Measurements from ENCODE around the gene RNLS.
"Not testable (repeated sequence)": the region's sequence is repeated elsewhere in the genome, so short reads cannot be mapped to it uniquely, and the experiment has no call there.

The RNLS gene

GRCh38 chr10:88523739-88524400 lies 59.2 kb downstream of the RNLS start:
- DNase-seq (ENCODE audit: low read depth): no peak

- DNase-seq (ENCODE audit: low read depth): no peak
These were observed 60.4 kb downstream of the RNLS start for GRCh38 chr10:88522715-88523114.

- DNase-seq (ENCODE audit: low read depth): no peak
These were observed 61.3 kb downstream of the RNLS start for GRCh38 chr10:88521791-88522190.

GRCh38 chr10:88515235-88515634 lies 67.9 kb downstream of the RNLS start:
- DNase-seq (ENCODE audit: low read depth): no peak

- no peak for DNase-seq (ENCODE audit: low read depth)
These were observed 70.5 kb downstream of the RNLS start for GRCh38 chr10:88512599-88512998.

GRCh38 chr10:88508796-88509195 lies 74.3 kb downstream of the RNLS start:
- no peak for DNase-seq (ENCODE audit: low read depth)

- no peak for DNase-seq (ENCODE audit: low read depth)
These were observed 75.2 kb downstream of the RNLS start for GRCh38 chr10:88507826-88508453.

- no peak for DNase-seq (ENCODE audit: low read depth)
These were observed 75.7 kb downstream of the RNLS start for GRCh38 chr10:88507404-88507803.

- no peak for DNase-seq (ENCODE audit: low read depth)
These were observed 77.4 kb downstream of the RNLS start for GRCh38 chr10:88505680-88506215.

GRCh38 chr10:88505265-88505664 lies 77.9 kb downstream of the RNLS start:
- DNase-seq (ENCODE audit: low read depth): no peak

GRCh38 chr10:88500656-88501055 lies 82.5 kb downstream of the RNLS start:
- DNase-seq (ENCODE audit: low read depth): no peak

GRCh38 chr10:88499569-88500470 lies 83.3 kb downstream of the RNLS start:
- DNase-seq (ENCODE audit: low read depth): no peak

- no peak for DNase-seq (ENCODE audit: low read depth)
These were observed 85.2 kb downstream of the RNLS start for GRCh38 chr10:88497913-88498312.

- no peak for DNase-seq (ENCODE audit: low read depth)
These were observed 88.6 kb downstream of the RNLS start for GRCh38 chr10:88494537-88494936.

GRCh38 chr10:88493691-88494483 lies 89.2 kb downstream of the RNLS start:
- DNase-seq (ENCODE audit: low read depth): no peak

- DNase-seq (ENCODE audit: low read depth): no peak
These were observed 91.8 kb downstream of the RNLS start for GRCh38 chr10:88491314-88491713.

- no peak for DNase-seq (ENCODE audit: low read depth)
These were observed 92.7 kb downstream of the RNLS start for GRCh38 chr10:88490231-88490980.

GRCh38 chr10:88489107-88489506 lies 94.0 kb downstream of the RNLS start:
- no peak for DNase-seq (ENCODE audit: low read depth)

GRCh38 chr10:88486816-88487215 lies 96.3 kb downstream of the RNLS start:
- DNase-seq (ENCODE audit: low read depth): not testable (repeated sequence)

- no peak for DNase-seq (ENCODE audit: low read depth)
These were observed 100.9 kb downstream of the RNLS start for GRCh38 chr10:88482220-88482619.

GRCh38 chr10:88478256-88478655 lies 104.9 kb downstream of the RNLS start:
- no peak for DNase-seq (ENCODE audit: low read depth)

Data from T-helper 22 cell (primary cell).